Measurements from ENCODE around the gene BMP7.
"Not testable (repeated sequence)": the region's sequence is repeated elsewhere in the genome, so short reads cannot be mapped to it uniquely, and the experiment has no call there.

Gene BMP7

DNA sequence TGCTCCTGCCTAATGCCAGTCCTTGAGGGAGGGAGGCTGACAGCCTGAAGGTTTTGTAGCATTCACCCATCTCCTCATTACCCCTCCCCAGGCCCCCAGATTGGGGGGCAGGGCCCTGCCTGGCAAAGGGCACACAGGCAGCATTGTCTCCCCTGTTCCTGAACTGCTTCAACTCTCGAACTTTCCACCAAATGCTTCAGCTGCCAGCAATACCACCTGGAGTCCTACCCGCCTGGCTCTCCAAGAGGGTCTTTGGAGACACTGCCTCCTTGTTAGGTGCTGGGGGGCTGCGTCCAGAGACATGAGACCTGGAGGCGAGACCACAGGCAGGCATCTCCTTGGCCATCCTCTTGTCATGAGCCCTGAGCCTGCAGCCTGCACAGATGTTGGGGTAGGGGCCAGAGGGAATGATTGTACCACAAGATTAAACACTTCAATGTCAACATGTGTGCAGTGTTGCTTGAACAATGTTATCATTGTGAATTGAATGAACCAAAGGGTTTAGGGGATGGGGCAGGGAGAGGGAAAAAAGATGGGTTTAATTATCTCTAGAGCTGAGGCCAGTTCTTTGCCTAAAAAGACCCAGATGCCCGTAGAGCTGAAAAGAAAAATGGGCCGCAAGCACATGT, 25.0 kb downstream of the BMP7 start:
- DNase-seq = no peak
- H3K4me3 Mint-ChIP-seq = no peak overlapping the region
- H3K36me3 Mint-ChIP-seq = no peaks in the 10 kb centered on the region
- peaks cover 28% of the 10 kb centered on the region for H3K27me3 Mint-ChIP-seq
- H3K4me1 Mint-ChIP-seq = no peaks in the 10 kb centered on the region
- H3K27ac Mint-ChIP-seq = no peak overlapping the region
- CTCF ChIA-PET = no interaction called here
- H3K9me3 Mint-ChIP-seq = no peaks in the 10 kb centered on the region

DNA sequence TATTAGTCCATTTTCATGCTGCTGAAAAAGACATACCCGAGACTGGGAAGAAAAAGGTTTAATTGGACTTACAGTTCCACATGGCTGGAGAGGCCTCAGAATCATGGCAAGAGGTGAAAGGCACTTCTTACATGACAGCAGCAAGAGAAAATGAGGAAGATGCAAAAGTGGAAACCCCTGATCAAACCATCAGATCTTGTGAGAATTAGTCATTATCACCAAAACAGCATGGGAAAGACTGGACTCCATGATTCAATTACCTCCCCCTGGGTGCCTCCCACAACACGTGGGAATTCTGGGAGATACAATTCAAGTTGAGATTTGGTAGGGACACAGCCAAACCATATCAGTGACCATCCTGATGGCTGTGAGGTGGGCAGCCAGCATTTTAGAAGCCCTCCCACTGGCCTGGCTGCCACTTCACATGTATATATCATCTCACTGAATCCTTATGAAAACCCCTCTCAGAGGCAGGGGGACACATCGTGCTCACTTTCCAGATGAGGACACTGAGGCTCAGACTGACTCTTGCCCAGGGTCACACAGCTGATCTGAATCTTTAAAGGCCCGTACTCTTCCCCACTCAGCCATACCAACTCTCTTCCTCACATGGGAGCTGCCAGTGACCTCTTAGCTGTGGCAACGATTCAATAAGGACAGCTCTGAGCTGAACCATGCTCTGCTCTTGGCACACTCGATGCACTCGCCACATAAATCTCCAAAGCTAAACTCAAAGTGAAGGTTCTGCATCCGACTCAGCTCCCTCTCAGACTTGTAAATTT, 25.7 kb downstream of the BMP7 start:
- H3K27ac Mint-ChIP-seq = no peak overlapping the region
- no peaks in the 10 kb centered on the region for H3K9me3 Mint-ChIP-seq
- CTCF ChIA-PET = no interaction called here
- peaks cover 34% of the 10 kb centered on the region for H3K27me3 Mint-ChIP-seq
- no peak overlapping the region for H3K4me3 Mint-ChIP-seq
- no peak for DNase-seq
- no peaks in the 10 kb centered on the region for H3K36me3 Mint-ChIP-seq
- H3K4me1 Mint-ChIP-seq = no peaks in the 10 kb centered on the region

DNA sequence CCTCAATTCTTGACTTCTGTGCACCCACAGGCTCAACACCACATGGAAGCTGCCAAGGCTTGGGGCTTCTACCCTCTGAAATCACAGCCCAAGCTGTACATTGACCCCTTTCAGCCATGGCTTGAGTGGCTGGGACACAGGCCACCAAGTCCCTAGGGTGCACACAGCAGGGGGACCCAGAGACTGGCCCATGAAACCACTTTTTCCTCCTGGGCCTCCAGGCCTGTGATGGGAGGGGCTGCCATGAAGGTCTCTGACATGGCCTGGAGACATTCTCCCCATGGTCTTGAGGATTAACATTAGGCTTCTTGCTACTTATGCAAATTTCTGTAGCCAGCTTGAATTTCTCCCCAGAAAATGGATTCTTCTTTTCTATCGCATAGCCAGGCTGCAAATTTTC, 26.7 kb downstream of the BMP7 start:
- H3K4me3 Mint-ChIP-seq, DNase-seq, H3K9me3 Mint-ChIP-seq, CTCF ChIA-PET, H3K36me3 Mint-ChIP-seq, H3K4me1 Mint-ChIP-seq, H3K27ac Mint-ChIP-seq: not testable (repeated sequence)
- peaks cover 44% of the 10 kb centered on the region for H3K27me3 Mint-ChIP-seq

DNA sequence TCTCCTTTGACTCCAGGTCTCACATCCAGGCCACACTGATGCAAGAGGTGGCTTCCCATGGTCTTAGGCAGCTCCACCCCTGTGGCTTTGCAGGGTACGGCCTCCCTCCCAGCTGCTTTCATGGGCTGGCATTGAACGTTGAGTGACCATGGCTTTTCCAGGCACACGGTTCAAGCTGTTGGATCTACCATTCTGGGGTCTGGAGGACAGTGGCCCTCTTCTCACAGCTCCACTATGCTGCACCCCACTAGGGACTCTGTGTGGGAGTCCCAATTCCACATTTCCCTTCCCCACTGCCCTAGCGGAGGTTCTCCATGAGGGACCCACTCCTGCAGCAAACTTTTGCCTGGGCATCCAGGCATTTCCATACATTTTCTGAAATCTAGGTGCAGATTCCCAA, 27.1 kb downstream of the BMP7 start:
- CTCF ChIA-PET, H3K9me3 Mint-ChIP-seq: not testable (repeated sequence)

DNA sequence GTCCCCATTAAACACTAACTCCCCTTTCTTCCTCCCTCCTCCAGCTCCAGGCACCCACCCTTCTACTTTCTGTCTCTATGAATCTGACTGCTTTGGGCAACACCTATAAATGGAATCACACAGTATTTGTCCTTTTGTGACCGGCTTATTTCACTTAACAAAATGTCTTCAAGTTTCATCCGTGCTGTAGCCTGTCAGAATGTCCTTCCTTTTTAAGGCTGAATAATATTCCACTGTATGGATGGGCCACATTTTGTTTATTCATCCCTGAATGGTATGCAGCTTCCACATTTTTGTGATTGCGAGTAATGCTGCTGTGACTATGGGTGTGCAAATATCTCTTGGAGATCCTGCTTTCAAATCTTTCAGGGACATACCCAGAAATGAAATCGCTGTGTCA, 28.4 kb downstream of the BMP7 start:
- CTCF ChIA-PET = no interaction called here
- no peak overlapping the region for H3K27ac Mint-ChIP-seq
- no peaks in the 10 kb centered on the region for H3K4me1 Mint-ChIP-seq
- peaks cover 39% of the 10 kb centered on the region for H3K27me3 Mint-ChIP-seq
- no peak overlapping the region for H3K4me3 Mint-ChIP-seq
- H3K9me3 Mint-ChIP-seq = no peaks in the 10 kb centered on the region
- DNase-seq = no peak
- H3K36me3 Mint-ChIP-seq = no peaks in the 10 kb centered on the region

More for the DNA sequence above, 27.1 kb downstream of the BMP7 start:
- not testable (repeated sequence) for H3K36me3 Mint-ChIP-seq, DNase-seq, H3K4me3 Mint-ChIP-seq, H3K27ac Mint-ChIP-seq, H3K4me1 Mint-ChIP-seq
- H3K27me3 Mint-ChIP-seq = peaks cover 43% of the 10 kb centered on the region

DNA sequence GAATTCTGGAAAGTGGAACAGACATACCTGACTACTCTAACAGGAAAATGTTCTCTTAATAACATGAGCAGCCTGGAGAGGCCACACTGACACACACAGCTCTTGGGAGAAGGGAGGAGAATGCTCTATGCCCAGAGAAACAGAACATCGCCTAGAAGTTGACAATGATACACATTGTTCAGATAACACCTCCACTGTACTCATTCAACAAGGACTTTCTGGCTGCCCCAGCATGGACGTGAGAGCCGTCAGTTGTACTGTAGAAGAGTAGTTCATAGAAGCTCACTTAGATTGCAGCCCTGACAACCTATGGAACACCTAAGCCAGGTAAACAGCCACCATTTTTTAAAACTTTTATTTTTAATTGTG, 28.9 kb downstream of the BMP7 start:
- DNase-seq = no peak
- Mint-ChIP-seq H3K4me3 (no peak overlapping the region), H3K36me3 (no peaks in the 10 kb centered on the region), H3K27ac (no peak overlapping the region), H3K4me1 (no peaks in the 10 kb centered on the region), H3K9me3 (no peaks in the 10 kb centered on the region), H3K27me3 (peaks cover 42% of the 10 kb centered on the region)
- CTCF ChIA-PET = no interaction called here

DNA sequence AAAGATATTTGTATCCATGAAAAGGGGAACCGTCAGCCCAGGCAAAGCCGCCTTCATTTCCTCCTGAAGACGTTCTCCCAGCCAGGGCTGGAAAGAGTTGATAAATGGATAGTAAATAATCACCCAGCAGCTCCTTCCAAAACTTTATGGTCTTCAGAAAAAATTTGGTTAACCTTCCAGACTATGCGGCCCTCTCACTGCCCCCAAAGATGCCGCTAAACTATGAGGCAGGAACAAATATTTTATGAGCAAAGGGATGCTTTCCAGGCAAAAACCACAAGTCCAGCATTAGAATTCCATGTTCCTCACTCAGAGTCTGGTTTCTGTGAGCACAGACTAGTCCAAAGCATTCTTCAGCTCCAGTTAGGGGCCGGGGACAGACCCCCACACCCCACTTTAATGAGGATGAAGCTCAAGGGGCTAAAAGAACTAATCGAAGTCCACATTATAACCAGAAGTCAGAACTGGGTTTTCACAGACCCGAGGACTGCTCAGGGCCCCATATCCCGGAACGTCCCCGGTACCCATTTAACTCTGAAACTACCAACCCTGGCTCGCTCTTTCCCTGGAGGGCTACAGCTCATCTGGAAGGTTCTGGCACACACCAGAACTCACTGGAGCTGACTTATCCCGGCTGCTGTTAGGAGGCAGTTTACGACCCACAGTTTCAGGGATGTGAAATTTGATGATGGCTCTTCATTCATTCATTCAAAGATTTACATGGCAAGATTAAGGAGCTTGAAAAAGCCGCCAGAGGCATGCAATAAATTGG, 29.4 kb downstream of the BMP7 start:
- no peaks in the 10 kb centered on the region for H3K9me3 Mint-ChIP-seq
- no peak overlapping the region for H3K27ac Mint-ChIP-seq
- no peak for DNase-seq
- CTCF ChIA-PET = no interaction called here
- H3K36me3 Mint-ChIP-seq = no peaks in the 10 kb centered on the region
- no peaks in the 10 kb centered on the region for H3K4me1 Mint-ChIP-seq
- peaks cover 42% of the 10 kb centered on the region for H3K27me3 Mint-ChIP-seq
- H3K4me3 Mint-ChIP-seq = no peak overlapping the region

DNA sequence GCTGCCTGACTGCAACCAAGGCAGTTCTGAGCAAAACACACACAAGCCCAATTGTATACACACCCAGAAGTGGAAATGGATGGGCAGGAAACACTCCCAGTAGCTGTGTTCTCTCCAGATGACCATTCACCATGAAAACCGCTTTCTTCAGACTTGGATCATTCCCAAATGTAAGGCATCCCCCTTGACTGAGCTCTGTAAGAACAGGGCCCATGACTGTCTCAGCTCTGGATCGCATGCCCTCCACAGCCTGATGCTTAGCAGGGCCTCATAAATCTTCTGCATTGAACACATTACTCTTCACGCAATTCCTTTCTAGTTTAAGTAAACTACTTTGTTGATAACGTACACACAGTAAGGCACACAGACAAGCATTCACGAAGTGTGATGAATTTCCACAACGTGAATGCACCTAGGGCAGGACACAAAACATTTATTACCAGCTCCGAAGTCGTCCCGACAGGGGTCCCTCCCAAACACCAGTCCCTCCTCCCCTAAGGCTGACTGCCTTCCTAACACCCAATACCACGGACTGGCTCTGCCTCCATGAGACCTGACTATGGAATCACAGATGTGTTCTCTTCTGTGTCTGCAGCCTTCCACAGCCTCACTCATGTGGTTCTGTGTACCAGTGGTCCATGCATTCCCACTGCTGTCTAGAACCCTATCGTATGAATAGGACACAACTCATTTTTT, 31.7 kb downstream of the BMP7 start:
- Mint-ChIP-seq H3K9me3 (no peaks in the 10 kb centered on the region), H3K4me1 (no peaks in the 10 kb centered on the region), H3K27me3 (peaks cover 37% of the 10 kb centered on the region), H3K4me3 (no peak overlapping the region), H3K27ac (no peak overlapping the region), H3K36me3 (no peaks in the 10 kb centered on the region)
- DNase-seq = no peak
- CTCF ChIA-PET = no interaction called here

DNA sequence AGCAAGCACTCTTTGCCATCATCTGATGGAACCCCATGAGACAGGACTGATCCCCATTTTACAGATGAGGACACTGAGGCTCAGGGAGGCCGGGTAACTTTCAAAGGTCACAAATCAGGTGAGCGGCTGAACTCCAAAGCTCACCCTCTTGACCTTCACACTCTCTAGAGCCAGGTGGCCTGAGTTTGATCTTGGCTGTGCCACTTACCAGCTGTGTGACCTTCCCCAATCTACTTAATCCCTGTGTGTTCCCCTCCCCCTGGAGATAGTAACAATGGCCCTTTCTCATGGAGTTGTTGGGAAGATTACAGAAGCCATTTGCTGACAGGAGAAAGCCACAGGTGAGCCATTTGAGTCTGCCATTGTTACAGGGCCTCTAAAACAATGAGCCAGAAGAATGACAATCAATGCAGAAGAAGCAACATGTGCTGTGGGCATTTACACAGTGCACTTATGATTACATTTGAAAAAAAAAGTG, 34.5 kb downstream of the BMP7 start:
- Mint-ChIP-seq H3K36me3 (no peaks in the 10 kb centered on the region), H3K27me3 (peaks cover 33% of the 10 kb centered on the region), H3K9me3 (no peaks in the 10 kb centered on the region), H3K27ac (no peak overlapping the region), H3K4me1 (no peaks in the 10 kb centered on the region), H3K4me3 (no peak overlapping the region)
- CTCF ChIA-PET = no interaction called here
- DNase-seq = no peak

DNA sequence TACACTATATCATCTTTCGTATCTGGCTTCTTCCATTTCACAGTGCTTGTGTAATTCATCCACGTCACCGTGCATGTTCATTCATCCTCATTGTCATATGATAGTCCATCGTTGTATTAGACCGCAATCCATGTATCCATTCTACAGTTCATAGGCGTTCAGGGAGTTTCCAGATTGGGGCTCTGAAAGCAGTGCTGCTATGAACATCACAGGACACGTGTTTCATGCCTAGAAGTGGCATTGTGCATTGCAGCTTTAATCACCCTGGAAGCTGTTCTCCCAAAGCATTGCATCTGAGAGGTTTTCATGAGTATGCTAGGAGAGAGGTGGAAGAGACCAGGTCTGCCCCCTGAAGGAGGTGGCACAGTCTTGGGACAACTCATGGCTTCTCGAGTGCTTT, 35.3 kb downstream of the BMP7 start:
- H3K4me1 Mint-ChIP-seq = no peaks in the 10 kb centered on the region
- DNase-seq = no peak
- H3K9me3 Mint-ChIP-seq = no peaks in the 10 kb centered on the region
- H3K27me3 Mint-ChIP-seq = peaks cover 24% of the 10 kb centered on the region
- no peak overlapping the region for H3K27ac Mint-ChIP-seq
- no peak overlapping the region for H3K4me3 Mint-ChIP-seq
- CTCF ChIA-PET = no interaction called here
- no peaks in the 10 kb centered on the region for H3K36me3 Mint-ChIP-seq

DNA sequence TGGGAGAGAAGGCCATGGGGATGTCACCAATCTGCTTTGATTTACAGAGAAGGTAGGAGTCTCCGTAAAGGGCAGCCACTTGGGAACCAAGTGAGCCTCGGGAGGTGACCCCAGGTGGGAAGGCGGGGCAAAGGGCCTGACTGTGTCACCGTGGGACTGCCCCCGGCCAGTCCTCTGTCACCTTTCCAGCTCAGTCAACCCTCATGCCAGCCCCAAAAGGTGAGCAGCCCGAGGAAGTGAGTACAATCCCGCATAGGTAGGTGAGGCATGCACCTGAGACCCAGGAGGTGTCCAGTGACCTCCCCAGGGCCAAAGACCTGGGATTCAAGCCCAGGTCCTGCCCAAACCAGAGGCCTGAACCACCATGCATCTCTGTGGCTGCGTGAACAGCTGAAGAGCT, 36.2 kb downstream of the BMP7 start:
- H3K27me3 Mint-ChIP-seq = peaks cover 20% of the 10 kb centered on the region
- DNase-seq = no peak
- no peak overlapping the region for H3K27ac Mint-ChIP-seq
- H3K36me3 Mint-ChIP-seq = no peaks in the 10 kb centered on the region
- no peak overlapping the region for H3K4me3 Mint-ChIP-seq
- no peaks in the 10 kb centered on the region for H3K9me3 Mint-ChIP-seq
- H3K4me1 Mint-ChIP-seq = no peaks in the 10 kb centered on the region
- CTCF ChIA-PET = no interaction called here

DNA sequence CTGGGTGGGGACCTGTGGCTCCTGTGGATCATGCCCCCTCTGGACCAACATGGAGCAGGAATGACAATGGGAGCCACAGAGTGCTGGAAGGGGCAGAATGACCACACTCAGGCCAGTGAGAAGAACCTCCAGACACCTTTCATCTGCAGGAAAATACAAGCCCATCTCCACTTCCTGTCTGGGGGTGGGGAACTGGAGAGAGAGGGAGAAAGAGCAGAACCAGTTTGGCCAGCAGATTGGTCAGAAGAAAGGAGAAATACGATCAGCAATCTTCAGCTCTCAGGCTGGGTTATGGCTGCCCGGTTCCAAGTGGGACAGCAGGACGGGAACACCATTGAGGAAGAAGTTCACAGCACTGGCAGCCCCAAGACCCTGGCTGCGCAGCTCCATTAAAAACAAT, 37.0 kb downstream of the BMP7 start:
- Mint-ChIP-seq H3K27ac (no peak overlapping the region), H3K9me3 (no peaks in the 10 kb centered on the region), H3K4me3 (no peak overlapping the region), H3K27me3 (peaks cover 12% of the 10 kb centered on the region), H3K4me1 (no peaks in the 10 kb centered on the region), H3K36me3 (no peaks in the 10 kb centered on the region)
- CTCF ChIA-PET = no interaction called here
- no peak for DNase-seq

DNA sequence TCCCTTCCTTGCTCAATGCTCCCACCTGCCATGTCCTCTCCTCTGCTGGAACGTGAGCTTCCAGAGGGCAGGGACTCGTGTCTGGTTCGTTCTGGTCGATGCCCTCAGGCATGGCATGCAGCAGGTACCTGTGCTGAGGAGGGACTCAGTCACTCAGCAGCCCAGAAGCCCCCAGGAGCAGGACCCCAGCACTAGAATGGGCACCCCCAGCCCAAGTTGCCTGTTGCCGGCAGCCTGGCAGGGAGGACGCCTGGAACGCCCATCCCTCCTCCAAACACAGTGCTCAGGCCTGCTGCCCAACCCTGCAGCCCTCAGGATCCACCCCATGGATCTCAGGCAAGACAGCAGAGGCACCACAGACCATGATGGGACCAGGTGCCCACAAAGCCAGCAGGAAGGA, 40.6 kb downstream of the BMP7 start:
- Mint-ChIP-seq H3K4me3 (no peak overlapping the region), H3K9me3 (no peaks in the 10 kb centered on the region), H3K27ac (no peak overlapping the region), H3K27me3 (peaks cover 8% of the 10 kb centered on the region), H3K36me3 (no peaks in the 10 kb centered on the region), H3K4me1 (no peaks in the 10 kb centered on the region)
- CTCF ChIA-PET = interaction anchor here (1.2 kb wide), 1 partner anchor 1272 kb away, joined by 3 read pairs; no protein-coding TSS in a partner anchor
- no peak for DNase-seq

DNA sequence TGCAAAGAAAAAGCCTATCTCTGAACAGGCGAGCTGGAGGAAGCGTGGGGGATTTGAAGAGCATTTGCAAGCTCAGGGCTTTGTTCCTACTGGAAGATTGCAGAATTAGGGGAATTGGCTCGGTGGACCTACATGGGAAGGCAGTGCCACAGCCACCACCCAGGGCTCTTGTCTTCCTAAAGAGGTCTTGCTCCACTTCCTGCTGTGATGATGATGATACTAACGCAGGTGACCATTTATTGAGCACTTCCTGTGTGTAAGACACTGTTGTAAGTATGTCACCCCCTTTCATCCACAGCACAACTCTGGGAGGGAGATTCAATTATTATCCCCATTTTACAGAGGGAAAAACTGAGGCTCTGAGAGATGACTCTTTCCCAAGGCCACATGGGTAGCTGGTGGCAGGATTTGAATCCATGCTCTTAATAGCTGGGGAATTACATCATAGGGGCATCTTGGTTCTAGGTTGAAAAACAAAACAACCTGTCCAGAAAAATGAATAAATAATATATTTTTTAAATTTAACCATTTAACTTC, 41.2 kb downstream of the BMP7 start:
- Mint-ChIP-seq H3K27me3 (peaks cover 8% of the 10 kb centered on the region), H3K36me3 (no peaks in the 10 kb centered on the region), H3K4me3 (no peak overlapping the region), H3K4me1 (no peaks in the 10 kb centered on the region), H3K27ac (no peak overlapping the region), H3K9me3 (no peaks in the 10 kb centered on the region)
- CTCF ChIA-PET = interaction anchor here (1.2 kb wide), 1 partner anchor 1273 kb away, joined by 3 read pairs; no protein-coding TSS in a partner anchor
- no peak for DNase-seq
